GM10266 (cell line): ENCODE data around the gene RXRB.

Experiments used
- DNase-seq: peaks from one replicate; pipeline ENCODE4 v3.0.0; 2012; ENCODE audit errors: extremely low spot score
- CTCF ChIP-seq: IDR thresholded peaks from 2 replicates; pipeline ENCODE4 v1.5.1; 2012; ENCODE audit warnings: mild to moderate bottlenecking, low read depth; ENCODE audit not compliant: control insufficient read depth, insufficient read depth; ENCODE audit errors: missing control alignments

The RXRB gene

GRCh38 chr6:33168639-33169038 is 31.8 kb downstream of the RXRB start:
- no peak for TF ChIP-seq CTCF

GRCh38 chr6:33168284-33168601 is 32.2 kb downstream of the RXRB start:
- DNase-seq, result no peak
- TF ChIP-seq CTCF, result no peak

More at GRCh38 chr6:33168639-33169038, 31.8 kb downstream of the RXRB start:
- no peak for DNase-seq

- TF ChIP-seq CTCF, result no peak
- no peak for DNase-seq
These were observed 32.8 kb downstream of the RXRB start for GRCh38 chr6:33167374-33168283.

- no peak for DNase-seq
- no peak for TF ChIP-seq CTCF
These were observed 33.7 kb downstream of the RXRB start for GRCh38 chr6:33166811-33167210.

GRCh38 chr6:33166363-33166762 is 34.1 kb downstream of the RXRB start:
- TF ChIP-seq CTCF, result no peak

GRCh38 chr6:33165581-33166258 is 34.7 kb downstream of the RXRB start:
- no peak for TF ChIP-seq CTCF
- DNase-seq, result no peak

More at GRCh38 chr6:33166363-33166762, 34.1 kb downstream of the RXRB start:
- DNase-seq, result no peak

- DNase-seq, result no peak
- no peak for TF ChIP-seq CTCF
These were observed 35.6 kb downstream of the RXRB start for GRCh38 chr6:33164665-33165373.
